Activated CD4-positive, alpha-beta T cell treated with anti-CD3 and anti-CD28 coated beads for 36 hours (primary cell): ENCODE data around the gene LCOR. TPM values are rescaled to one million over a fixed set of nuclear protein-coding genes. Genes with fewer than 3 reads are reported as not detected.
A peak's percentile ranks its signal among the peaks of the same experiment; 100 is the strongest.

Experiments used
- ATAC-seq: fragments of 200-7000 bp; cut with Tn5 transposase; one replicate; pipeline ENCODE4 v1.10.0; 2021; ENCODE audit warnings: mild to moderate bottlenecking, moderate library complexity
- CTCF ChIA-PET: fragments of 350-600 bp; sonication (Branson Sonifier 250); formaldehyde crosslinking; loops from one replicate; lab custom pipeline; 2021; ENCODE audit warnings: antibody characterized with exemption; lab: Charles Lee
- POLR2A ChIA-PET: fragments of 350-600 bp; sonication (Branson Sonifier 250); formaldehyde crosslinking; loops from one replicate; lab custom pipeline; 2021; ENCODE audit warnings: antibody characterized with exemption, inconsistent platforms; lab: Charles Lee
- DNase-seq: peaks from one replicate; pipeline ENCODE4 v3.0.0-alpha.2; 2020
- H3K27ac Mint-ChIP-seq: one replicate; pipeline ENCODE4 v1.8.0; 2021; ENCODE audit warnings: mixed read lengths
- H3K27me3 Mint-ChIP-seq: one replicate; pipeline ENCODE4 v1.8.0; 2021; ENCODE audit warnings: mixed read lengths
- H3K36me3 Mint-ChIP-seq: one replicate; pipeline ENCODE4 v1.8.0; 2021; ENCODE audit warnings: low read depth, mixed read lengths
- H3K4me1 Mint-ChIP-seq: one replicate; pipeline ENCODE4 v1.8.0; 2021; ENCODE audit warnings: mixed read lengths
- H3K4me3 Mint-ChIP-seq: one replicate; pipeline ENCODE4 v1.8.0; 2021; ENCODE audit warnings: mild to moderate bottlenecking, moderate library complexity, mixed read lengths
- H3K9me3 Mint-ChIP-seq: one replicate; pipeline ENCODE4 v1.8.0; 2021; ENCODE audit warnings: low read depth, mixed read lengths
- intact Hi-C, 2 experiments: fragments of 100-400 bp; cut with DNase I in 1 of 2; cut with micrococcal nuclease in 1 of 2; formaldehyde crosslinking; loops; one replicate each; pipeline versions ENCODE4 v1.14.2 to v1.15.1; 2022 to 2024; cut with DNase I, micrococcal nuclease
- total RNA-seq, 2 experiments: library from RNA; stranded (reverse); gene quantifications; one replicate each; pipeline ENCODE4 v1.2.3, GENCODE V29; 2021

The LCOR gene
- total RNA-seq, 2 experiments from 2014 or later = 22.0 to 23.4 TPM

- no peaks in the 10 kb centered on the region for H3K9me3 Mint-ChIP-seq
- DNase-seq = no peak
- no peak for ATAC-seq
- no peaks in the 10 kb centered on the region for H3K27me3 Mint-ChIP-seq
- ChIA-PET POLR2A (no interaction called here), CTCF (interaction anchor here (0.6 to 1.6 kb wide), 5 partner anchors 9 to 555 kb away, joined by 3 to 4 read pairs (median 3); no protein-coding TSS in a partner anchor)
- H3K4me3 Mint-ChIP-seq = no peak overlapping the region
- H3K27ac Mint-ChIP-seq = no peak overlapping the region
- intact Hi-C loops = no loop called here
- peaks cover 3% of the 10 kb centered on the region for H3K36me3 Mint-ChIP-seq
- peaks cover 16% of the 10 kb centered on the region for H3K4me1 Mint-ChIP-seq
Measured at GRCh38 chr10:96973809-96974747, 142.0 kb downstream of the LCOR start.

DNA sequence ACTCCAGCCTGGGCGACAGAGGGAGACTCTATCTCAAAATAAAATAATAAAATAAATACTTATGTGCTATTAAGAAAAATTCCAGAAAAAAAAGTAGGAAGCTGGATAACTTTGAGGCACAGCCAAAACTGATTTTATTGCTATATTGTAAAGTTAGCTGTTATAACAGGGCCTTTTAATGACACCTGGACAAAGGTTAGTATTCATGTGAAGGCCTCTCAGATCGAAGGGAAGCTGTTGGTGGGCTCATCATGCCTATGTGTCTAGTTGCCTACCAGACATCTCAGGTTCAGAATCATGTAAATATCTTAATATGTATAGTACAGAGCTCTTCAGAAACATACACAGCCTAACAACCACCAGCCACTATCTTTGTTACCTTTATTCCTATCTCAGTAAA is 143.0 kb downstream of the LCOR start:
- Mint-ChIP-seq H3K9me3 (no peaks in the 10 kb centered on the region), H3K4me3 (no peak overlapping the region), H3K36me3 (peaks cover 3% of the 10 kb centered on the region), H3K27ac (no peak overlapping the region), H3K4me1 (peaks cover 21% of the 10 kb centered on the region), H3K27me3 (no peaks in the 10 kb centered on the region)
- ChIA-PET CTCF (interaction anchor here (0.7 to 1.6 kb wide), 4 partner anchors 50 to 556 kb away, joined by 3 to 4 read pairs (median 4); no protein-coding TSS in a partner anchor), POLR2A (no interaction called here)
- intact Hi-C loops = loop anchor here in 1 of 2 experiments (5.0 kb wide), 1 partner anchor 388 kb away; the partner anchor contains the start of gene TM9SF3
- ATAC-seq (no peak), DNase-seq (no peak)

- H3K27me3 Mint-ChIP-seq = no peaks in the 10 kb centered on the region
- ChIA-PET POLR2A (no interaction called here), CTCF (interaction anchor here (0.7 to 3.1 kb wide), 2 partner anchors 59 to 69 kb away, joined by 3 to 11 read pairs; no protein-coding TSS in a partner anchor)
- H3K4me1 Mint-ChIP-seq = peaks cover 21% of the 10 kb centered on the region
- H3K4me3 Mint-ChIP-seq = peak overlapping the region; percentile 12
- DNase-seq = no peak
- intact Hi-C loops = loop anchor here in 1 of 2 experiments (2.0 to 5.0 kb wide), 2 partner anchors 146 to 391 kb away; partner anchors contain the start of genes LCOR and TM9SF3
- no peaks in the 10 kb centered on the region for H3K9me3 Mint-ChIP-seq
- H3K36me3 Mint-ChIP-seq = peaks cover 17% of the 10 kb centered on the region
- peak; percentile 91 for ATAC-seq
- H3K27ac Mint-ChIP-seq = peak overlapping the region; percentile 85
Measured at GRCh38 chr10:96978621-96979154, 146.6 kb downstream of the LCOR start.

GRCh38 chr10:96982149-96982930 is 150.2 kb downstream of the LCOR start:
- H3K4me3 Mint-ChIP-seq = no peak overlapping the region
- H3K4me1 Mint-ChIP-seq = peaks cover 29% of the 10 kb centered on the region
- peaks cover 14% of the 10 kb centered on the region for H3K36me3 Mint-ChIP-seq
- H3K9me3 Mint-ChIP-seq = no peaks in the 10 kb centered on the region
- no peak for ATAC-seq
- no peak overlapping the region for H3K27ac Mint-ChIP-seq
- CTCF ChIA-PET = interaction anchor here (1.1 kb wide), 1 partner anchor 218 kb away, joined by 3 read pairs; no protein-coding TSS in a partner anchor
- no peaks in the 10 kb centered on the region for H3K27me3 Mint-ChIP-seq
- POLR2A ChIA-PET = no interaction called here
- intact Hi-C loops = no loop called here
- no peak for DNase-seq

DNA sequence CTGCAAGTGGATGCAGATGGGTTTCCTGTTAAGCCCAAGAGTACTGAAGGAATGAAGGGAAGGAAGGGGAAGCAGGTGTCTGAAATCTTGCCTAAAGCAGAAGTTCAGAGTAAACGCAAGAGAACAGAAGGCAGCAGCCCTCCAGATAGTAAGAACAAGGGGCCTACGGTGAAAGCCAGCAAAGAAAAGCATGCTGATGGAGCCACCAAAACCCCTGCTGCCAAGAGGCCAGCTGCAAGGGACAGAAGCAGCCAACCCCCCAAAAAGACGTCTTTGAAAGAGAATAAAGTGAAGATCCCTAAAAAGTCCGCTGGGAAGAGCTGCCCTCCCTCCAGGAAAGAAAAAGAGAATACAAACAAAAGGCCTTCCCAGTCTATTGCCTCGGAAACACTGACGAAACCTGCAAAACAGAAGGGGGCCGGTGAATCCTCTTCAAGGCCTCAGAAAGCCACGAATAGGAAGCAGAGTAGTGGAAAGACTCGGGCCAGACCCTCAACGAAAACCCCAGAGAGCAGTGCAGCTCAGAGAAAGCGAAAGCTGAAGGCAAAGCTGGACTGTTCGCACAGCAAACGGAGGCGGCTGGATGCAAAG is 152.5 kb downstream of the LCOR start:
- H3K9me3 Mint-ChIP-seq = no peaks in the 10 kb centered on the region
- H3K27ac Mint-ChIP-seq = no peak overlapping the region
- intact Hi-C loops = no loop called here
- no peak overlapping the region for H3K4me3 Mint-ChIP-seq
- no peaks in the 10 kb centered on the region for H3K27me3 Mint-ChIP-seq
- ATAC-seq (no peak), DNase-seq (no peak)
- peaks cover 9% of the 10 kb centered on the region for H3K4me1 Mint-ChIP-seq
- peaks cover 14% of the 10 kb centered on the region for H3K36me3 Mint-ChIP-seq
- ChIA-PET CTCF (interaction anchor here (0.8 to 1.8 kb wide), 3 partner anchors 20 to 41 kb away, joined by 3 to 7 read pairs (median 3); no protein-coding TSS in a partner anchor), POLR2A (no interaction called here)

DNA sequence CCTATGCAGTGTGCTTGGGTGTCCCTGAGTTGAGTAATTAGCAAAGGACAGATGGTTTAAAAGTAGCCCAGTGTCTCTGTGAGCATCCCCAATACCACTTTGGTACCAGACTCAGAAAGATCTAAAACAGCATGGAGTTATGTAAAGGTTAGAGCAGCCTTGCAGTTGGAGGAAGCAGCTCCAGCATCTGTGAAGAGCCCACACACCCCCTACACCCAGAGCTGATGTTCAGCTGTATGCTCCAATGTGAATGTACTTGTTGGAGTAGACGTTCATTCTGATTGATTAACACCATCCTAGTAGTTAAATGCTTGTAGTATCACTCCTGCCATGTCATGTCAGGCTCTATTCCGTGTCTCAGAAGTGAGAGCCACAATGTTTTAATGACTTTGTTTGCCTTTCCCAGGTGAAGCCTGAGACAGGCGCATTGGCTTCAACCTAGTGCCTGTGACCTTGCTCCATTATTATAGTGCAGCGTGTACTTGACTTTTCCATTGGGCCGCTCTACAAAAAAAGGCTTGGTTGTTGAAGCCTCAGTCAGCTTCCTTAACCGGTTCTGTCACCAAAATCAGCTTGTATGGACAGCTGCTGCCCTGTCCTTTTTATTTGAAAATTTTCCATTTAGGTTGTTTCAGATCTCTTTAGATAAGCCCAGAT is 154.2 kb downstream of the LCOR start:
- no peaks in the 10 kb centered on the region for H3K9me3 Mint-ChIP-seq
- ATAC-seq (no peak), DNase-seq (no peak)
- peaks cover 7% of the 10 kb centered on the region for H3K36me3 Mint-ChIP-seq
- no peak overlapping the region for H3K4me3 Mint-ChIP-seq
- ChIA-PET POLR2A (no interaction called here), CTCF (interaction anchor here (0.8 to 1.2 kb wide), 2 partner anchors 76 to 224 kb away, joined by 3 read pairs; no protein-coding TSS in a partner anchor)
- H3K27me3 Mint-ChIP-seq = no peaks in the 10 kb centered on the region
- H3K27ac Mint-ChIP-seq = no peak overlapping the region
- intact Hi-C loops = no loop called here
- peaks cover 13% of the 10 kb centered on the region for H3K4me1 Mint-ChIP-seq

DNA sequence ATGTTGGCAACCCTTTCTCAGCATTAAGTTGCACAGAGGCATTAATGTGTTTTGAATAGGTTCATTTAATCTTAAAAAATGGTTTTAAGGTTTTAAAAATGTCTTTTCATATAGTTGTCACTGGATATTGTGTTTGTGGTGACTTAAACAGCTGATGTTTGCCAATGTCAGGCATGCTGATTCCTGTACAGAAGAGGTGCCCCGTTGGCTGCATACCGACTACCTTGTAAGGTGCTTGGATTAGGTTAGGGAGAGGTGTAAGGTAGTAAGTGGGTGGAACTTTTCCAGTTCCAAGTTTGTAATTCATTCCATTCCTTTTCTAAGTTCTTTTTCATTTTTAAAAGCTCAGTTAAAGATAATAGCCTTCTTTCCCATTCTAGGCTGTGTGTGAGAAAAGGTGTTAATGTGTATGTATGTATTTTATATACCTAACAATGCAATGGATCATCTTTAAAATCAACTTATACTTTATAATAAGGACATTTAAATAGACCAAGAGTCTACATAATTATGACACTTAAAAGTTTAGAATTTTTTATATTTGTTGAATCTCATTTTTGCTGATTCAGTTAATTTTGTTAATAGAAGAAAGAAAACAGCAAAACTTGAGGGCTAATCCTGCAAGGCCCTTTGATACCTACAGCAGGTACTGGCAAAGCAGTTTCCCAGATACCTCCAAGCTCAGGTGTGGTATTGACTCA is 155.2 kb downstream of the LCOR start:
- no peak for ATAC-seq
- Mint-ChIP-seq H3K27me3 (no peaks in the 10 kb centered on the region), H3K27ac (no peak overlapping the region), H3K4me1 (peaks cover 18% of the 10 kb centered on the region), H3K9me3 (no peaks in the 10 kb centered on the region), H3K4me3 (no peak overlapping the region), H3K36me3 (no peaks in the 10 kb centered on the region)
- ChIA-PET CTCF (interaction anchor here (0.6 to 1.0 kb wide), 4 partner anchors 28 to 77 kb away, joined by 3 to 6 read pairs (median 3); no protein-coding TSS in a partner anchor), POLR2A (no interaction called here)
- intact Hi-C loops = no loop called here
- DNase-seq = no peak

DNA sequence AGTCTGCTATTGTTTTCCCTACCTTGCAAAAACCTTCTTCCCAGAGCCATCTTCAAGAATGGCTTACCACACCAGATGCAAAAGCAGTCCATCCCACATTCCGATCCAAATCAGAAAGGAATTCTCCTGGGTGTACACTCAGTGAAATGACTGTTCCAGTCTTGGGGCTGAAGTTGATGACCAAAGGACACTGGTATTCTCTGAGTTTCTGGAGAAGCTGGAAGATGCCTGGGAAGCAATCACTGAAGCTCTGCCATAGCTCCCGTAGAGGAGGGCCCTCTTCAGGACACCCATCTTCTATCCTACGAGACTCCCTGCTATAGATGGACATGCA is 155.7 kb downstream of the LCOR start:
- peaks cover 18% of the 10 kb centered on the region for H3K4me1 Mint-ChIP-seq
- no peaks in the 10 kb centered on the region for H3K9me3 Mint-ChIP-seq
- ATAC-seq = no peak
- intact Hi-C loops = no loop called here
- H3K27ac Mint-ChIP-seq = no peak overlapping the region
- DNase-seq = no peak
- CTCF ChIA-PET = interaction anchor here (0.6 to 1.0 kb wide), 3 partner anchors 28 to 38 kb away, joined by 3 to 6 read pairs (median 3); no protein-coding TSS in a partner anchor
- no peaks in the 10 kb centered on the region for H3K27me3 Mint-ChIP-seq
- POLR2A ChIA-PET = no interaction called here
- no peak overlapping the region for H3K4me3 Mint-ChIP-seq
- H3K36me3 Mint-ChIP-seq = no peaks in the 10 kb centered on the region

- peaks cover 18% of the 10 kb centered on the region for H3K4me1 Mint-ChIP-seq
- intact Hi-C loops = no loop called here
- no peak for ATAC-seq
- no peak overlapping the region for H3K27ac Mint-ChIP-seq
- no peaks in the 10 kb centered on the region for H3K36me3 Mint-ChIP-seq
- H3K9me3 Mint-ChIP-seq = no peaks in the 10 kb centered on the region
- no peak for DNase-seq
- POLR2A ChIA-PET = interaction anchor here (0.6 kb wide), 1 partner anchor 1576 kb away, joined by 3 read pairs; no protein-coding TSS in a partner anchor
- CTCF ChIA-PET = no interaction called here
- no peak overlapping the region for H3K4me3 Mint-ChIP-seq
- H3K27me3 Mint-ChIP-seq = no peaks in the 10 kb centered on the region
Measured at GRCh38 chr10:96988426-96988825, 156.3 kb downstream of the LCOR start.

GRCh38 chr10:96991313-96991841 is 159.3 kb downstream of the LCOR start:
- ATAC-seq = peak; percentile 86
- intact Hi-C loops = no loop called here
- ChIA-PET CTCF (interaction anchor here (2.8 kb wide), 1 partner anchor 34 kb away, joined by 6 read pairs; no protein-coding TSS in a partner anchor), POLR2A (no interaction called here)
- no peaks in the 10 kb centered on the region for H3K9me3 Mint-ChIP-seq
- no peak for DNase-seq
- peaks cover 9% of the 10 kb centered on the region for H3K4me1 Mint-ChIP-seq
- H3K36me3 Mint-ChIP-seq = no peaks in the 10 kb centered on the region
- no peaks in the 10 kb centered on the region for H3K27me3 Mint-ChIP-seq
- no peak overlapping the region for H3K27ac Mint-ChIP-seq
- H3K4me3 Mint-ChIP-seq = no peak overlapping the region
